Measurements from ENCODE around the gene KIRREL3.

KIRREL3 gene

DNA sequence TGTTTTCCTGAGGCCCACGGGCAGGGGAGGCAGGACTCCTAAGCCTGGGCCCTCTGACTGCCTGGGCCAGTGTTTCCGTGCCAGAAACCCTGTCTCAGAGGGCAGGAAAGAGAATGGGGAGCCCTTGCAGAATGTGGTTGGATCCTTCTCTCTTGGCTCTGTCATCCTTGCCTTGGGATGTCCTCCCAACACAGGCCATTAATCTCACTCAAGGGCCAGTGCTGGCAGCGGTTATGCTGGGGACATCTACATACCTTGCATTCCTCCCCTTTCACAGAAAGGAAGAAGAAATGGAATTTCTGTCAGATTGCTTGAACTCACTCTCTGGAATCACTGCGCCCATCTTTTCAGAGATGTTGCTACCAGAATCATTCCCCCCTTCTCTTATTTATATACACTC, 296.9 kb downstream of the KIRREL3 start:
- no peak for DNase-seq (ENCODE audit: low spot score)

DNA sequence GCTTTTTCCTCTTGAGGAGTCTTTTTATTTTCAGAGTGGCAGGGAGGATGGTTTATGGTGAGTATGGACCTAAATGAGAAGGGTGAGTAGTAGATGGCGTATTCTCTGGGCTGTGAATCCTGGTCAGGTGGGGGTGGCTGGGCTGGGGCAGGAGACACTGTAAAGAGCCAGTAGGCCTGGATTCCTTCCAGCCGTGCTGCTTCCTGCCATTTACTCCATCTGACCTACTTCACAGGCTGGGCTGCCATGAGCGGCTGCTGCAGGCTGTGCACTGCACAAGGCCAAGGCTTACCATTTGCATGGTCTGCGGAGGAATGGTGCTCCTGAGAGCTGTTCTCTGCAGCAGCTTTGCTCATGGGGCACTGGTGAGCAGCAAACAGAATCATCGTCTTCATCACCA, 297.6 kb downstream of the KIRREL3 start:
- DNase-seq (ENCODE audit: low spot score), result no peak

DNA sequence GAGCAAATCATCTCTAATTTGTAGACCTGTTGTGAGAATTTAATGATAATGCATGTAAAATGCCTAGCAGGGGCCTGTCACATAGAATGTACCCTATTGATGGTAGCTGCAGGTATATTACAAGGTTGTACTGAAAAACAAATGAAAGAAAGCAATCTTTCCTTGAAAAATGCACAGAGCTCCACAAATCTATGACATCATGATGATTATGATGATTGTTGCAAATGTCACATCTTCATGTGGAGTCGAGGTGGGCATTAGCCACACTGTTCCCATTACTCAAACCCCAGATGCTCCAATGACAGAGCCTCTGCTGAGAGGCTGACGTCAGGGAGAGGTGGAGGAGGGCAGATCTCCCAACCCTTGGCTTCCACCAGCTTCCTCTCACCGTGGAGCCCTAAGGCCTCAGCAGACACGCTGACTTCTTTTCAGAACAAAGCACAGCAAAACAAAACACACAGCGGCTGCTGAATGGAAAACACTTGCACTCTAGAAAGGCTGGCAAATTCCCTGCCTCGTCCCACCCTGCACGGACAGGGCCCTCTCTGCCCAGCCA, 298.3 kb downstream of the KIRREL3 start:
- no peak for DNase-seq (ENCODE audit: low spot score)

DNA sequence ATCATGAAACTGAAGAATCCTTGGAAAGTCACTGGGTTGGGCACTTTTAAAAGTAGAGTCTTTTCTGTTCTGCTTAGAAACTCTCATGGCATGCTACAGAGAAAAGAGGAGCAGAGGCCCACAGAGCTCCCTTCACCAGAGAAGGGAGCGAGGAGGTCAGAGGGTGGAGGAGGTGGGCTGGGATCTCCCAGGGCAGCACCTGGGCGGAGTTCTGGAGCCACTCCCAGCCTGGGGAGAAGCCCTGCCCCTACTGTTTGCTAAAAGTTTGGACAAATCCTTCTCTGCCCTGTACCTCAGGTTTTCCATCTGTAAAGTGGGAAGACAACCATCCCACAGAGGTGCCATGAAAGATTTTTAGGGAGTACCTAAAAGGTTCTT, 299.1 kb downstream of the KIRREL3 start:
- DNase-seq (ENCODE audit: low spot score), result no peak

DNA sequence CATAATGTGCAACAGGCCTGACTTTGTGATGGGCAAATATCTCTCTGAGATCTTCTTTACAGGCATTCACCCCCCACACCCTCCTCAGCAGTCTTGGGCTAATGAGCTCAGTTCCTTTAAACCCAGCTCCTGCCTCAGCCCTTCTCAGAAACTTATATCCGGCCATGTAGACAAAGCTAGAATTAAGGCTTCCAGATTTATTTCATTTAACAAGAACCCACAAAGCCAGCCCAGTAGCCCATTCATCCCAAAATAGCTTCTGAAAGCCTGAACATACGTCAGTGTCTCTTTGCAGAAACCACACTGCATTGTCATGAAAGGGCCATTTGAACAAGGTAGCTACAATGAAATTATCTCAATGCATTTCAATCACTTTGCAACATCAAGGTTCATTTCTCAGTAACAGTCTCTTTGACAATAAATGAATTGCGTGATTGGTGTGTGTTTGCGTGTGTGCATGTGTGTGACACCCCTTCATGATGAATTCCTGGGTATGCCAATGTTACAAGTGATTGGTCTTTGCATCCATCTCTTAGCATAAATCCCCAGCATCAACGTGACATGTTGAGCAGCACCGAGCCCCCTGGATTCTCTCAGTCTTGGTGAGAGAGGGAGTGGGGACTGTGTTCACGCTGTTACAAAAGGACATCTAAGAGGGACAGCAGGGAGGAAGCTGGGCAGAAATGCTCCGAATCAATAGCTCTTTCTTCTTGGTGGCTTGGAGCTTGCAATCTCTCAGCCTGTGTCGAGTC, 299.6 kb downstream of the KIRREL3 start:
- DNase-seq (ENCODE audit: low spot score), result no peak

DNA sequence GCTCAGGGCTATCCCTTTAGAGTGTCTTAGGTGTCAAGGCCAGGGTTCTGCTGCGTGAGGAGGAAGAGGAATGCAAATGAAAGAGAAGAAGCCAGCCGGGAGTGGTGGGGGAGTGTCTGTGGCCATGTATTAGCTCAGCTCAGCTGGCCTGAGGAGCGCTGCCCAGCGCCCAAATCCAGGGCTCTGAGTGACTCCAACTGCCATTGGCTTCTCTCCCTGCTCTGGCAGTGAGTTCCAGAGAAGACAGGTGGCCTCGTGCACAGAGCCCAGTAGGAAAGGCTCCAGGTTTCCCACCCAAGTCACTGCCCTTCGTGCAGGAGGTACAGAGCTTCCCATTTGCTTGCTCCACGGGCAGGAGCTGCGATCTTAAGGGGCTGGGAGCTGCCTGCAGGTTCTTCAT, 302.0 kb downstream of the KIRREL3 start:
- DNase-seq (ENCODE audit: low spot score), result no peak

DNA sequence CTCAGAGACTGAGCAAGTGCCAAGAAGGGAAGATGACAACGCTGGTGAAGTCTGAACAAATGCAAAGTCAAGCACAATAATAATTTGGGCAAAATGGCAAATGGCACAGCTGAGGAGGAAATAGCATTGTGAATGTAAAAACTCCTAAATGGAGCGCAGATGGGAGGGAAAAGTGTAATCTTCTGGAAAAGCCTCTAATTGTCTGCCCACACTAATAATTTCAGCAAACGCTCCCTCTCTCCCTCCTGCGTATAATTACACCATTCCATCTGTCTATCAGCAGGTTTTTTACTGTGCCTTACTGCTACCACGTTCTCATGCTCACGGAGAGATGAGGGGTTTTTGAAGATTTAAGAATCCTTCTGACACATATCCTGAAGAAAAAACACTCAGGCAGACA, 302.6 kb downstream of the KIRREL3 start:
- DNase-seq (ENCODE audit: low spot score), result no peak

DNA sequence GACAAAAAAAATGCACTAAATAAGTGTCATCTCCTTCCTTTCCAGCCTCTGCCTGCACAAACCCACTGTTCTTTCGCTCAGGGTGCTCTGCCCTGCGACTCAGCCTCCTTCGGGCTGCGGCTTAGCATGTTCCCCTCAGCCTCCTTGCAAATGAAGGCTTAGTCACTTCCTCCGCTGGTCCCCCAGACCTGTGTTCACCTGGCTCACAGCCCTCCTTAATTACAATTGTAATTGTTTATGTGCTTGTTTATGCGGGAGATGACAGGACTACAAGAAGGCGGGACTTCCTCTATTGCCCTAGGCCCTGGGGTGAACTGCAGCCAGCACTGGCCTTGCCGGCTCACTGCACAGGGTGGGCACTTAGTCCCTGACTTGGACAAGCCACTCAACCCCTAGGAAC, 303.6 kb downstream of the KIRREL3 start:
- no peak for DNase-seq (ENCODE audit: low spot score)

DNA sequence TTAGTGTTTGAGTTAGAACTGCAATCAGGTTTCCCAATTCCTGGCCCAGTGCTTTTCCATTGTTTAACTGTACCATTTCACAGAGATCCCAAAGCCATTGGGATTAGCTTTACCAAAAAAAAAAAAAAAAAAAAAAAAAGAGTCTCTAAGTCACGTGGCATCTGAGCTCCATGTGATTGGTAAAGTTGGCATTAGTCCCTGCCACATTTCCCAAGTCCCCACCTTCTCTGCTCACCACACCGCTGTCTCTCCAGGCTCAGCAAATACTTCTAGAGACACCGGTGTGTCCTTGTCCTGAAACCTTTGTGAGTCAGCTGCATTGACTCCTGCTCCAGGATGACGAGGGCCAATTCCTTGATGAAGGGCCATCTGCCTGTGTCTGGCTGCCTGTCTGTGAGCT, 305.3 kb downstream of the KIRREL3 start:
- no peak for DNase-seq (ENCODE audit: low spot score)

DNA sequence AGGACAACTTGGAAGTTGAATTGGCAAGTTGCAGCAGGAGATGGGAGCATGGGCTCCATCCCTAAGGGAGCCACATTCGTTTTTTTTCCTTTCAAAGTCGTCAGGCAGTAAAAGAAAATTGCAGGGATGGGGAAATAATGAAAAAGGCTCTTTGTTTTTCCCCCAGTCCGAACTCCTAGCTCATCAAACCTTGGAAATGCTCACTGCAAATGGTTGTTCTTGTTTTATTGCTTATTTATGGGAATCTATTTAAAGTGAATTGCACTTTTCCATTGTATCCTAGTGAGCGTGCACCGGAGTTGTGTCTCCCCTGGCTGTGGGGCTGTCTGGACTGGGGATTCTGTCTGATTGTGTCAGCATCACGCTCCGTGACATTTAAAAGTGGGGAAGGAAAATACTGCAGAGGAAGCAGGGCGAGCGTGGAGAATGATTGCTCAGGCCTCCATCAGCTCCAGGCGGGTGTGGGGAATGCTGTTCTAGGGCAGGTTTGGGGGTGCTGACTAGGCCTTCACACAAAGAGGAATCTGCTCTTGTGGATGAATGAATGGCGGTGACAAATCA, 306.4 kb downstream of the KIRREL3 start:
- no peak for DNase-seq (ENCODE audit: low spot score)

DNA sequence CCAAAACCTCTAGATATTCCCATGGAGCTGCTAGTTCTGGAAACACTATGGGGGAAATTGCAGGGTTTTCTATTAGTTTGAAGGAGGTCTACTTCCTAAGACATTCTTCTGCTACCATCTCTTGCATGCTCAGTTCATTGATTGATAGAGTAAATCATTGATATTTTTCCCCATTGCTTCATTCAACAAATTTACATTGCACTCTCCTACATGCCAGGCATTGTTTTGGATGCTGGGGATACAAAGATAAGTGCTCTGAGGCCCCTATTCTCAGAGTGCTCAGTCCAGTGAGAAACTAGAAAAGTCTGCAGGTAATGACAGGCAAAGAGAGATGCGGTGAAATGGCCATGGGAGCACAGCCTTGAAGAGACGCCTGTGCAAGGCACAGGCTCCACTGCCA, 313.1 kb downstream of the KIRREL3 start:
- DNase-seq (ENCODE audit: low spot score), result no peak

DNA sequence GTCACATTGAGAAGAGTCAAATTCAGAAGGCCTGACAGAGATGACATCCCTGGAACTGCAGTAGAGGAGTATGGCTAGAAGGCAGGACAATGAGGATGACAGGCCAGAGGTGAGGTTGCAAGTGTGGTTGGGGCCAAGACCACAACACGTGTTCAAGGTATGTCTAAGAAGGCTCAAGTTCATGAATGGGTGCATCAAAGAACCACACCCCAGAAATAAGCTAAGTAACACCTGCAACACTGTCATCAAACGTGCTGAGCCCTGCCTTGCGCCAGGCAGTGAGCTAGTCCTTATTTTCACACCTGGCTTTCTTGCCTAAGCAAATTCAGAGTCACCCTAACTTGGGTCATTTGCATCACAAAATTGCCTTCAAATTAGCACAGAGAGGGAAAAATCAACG, 313.6 kb downstream of the KIRREL3 start:
- no peak for DNase-seq (ENCODE audit: low spot score)

DNA sequence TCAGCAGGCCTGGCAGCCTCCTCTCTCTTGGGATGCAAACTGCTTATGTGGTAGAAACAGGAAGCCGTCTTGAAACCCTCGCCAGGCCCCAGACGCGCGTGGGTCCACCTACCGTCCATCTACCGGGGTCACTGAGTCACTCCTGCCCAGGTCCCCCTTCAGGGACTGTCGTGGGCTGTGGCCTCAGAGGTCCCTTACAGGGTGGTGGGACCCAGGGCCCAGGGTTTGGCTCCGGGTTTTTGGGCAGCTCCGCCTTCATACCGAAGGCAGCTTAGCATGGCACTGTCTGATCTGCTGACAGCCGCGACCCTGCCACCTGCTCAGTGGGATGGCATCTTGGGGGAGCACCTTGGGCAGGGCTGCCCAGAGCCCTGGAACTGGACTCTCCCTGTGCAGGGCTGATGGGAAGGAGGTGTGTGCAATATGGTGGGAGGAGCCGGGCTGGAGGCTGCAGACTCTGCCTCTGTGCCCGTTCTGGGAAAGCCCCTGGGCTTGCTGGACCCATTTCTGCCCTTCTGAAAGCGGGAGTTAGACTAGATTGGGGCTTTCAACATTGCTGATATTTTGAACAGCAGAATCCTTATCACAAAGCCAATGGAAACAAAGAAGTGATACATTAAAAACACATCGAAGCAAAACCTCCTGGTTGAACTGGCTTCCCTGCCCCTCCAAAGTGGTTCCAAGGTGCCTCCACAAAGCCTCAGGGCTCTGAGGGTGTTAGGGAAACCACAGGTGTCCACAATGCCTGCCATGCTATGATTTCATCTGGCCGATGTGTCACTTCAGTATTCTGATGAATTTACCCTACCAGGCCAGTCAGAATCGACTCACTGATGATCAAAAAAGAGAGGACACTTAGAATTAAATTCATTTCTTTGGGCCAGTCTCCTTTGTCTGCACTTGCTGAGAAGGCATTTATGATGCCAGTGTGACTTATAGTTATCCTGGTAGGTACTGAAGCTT, 316.5 kb downstream of the KIRREL3 start:
- no peak for DNase-seq (ENCODE audit: low spot score)

DNA sequence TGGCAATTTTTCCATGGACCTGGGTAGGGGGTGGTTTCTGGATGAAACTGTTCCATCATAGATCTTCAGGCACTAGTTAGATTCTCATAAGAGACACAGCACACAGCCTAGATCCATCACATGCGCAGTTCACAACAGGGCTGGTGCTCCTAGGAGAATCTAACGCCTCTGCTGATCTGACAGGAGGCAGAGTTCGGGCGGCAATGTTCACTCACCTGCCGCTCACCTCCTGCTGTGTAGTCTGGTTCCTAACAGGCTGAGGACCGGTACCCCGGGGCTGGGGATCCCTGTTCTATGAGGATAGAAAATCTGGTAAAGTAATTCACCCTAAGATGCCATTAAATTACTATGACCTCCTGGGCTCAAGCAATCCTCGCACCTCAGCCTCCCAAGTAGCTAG, 318.0 kb downstream of the KIRREL3 start:
- no peak for DNase-seq (ENCODE audit: low spot score)

DNA sequence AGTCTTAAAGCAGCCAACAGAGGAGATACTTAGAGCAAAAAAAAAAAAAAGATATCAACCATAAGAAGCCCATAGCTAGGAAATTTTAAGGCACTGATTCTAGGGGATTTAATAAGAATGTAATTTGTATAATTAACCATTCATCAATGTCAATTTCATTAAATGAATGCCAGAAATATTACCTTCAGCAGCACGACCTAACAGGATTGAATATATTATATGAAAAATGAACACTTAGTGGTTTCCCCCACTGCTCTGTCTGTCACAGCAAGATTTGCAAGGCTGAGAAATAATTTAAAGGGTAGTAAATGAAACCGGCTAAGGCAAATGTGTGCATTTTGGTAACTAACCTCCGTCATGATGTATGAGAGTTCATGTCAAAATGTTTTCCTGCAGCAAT, 319.9 kb downstream of the KIRREL3 start:
- DNase-seq (ENCODE audit: low spot score), result no peak

DNA sequence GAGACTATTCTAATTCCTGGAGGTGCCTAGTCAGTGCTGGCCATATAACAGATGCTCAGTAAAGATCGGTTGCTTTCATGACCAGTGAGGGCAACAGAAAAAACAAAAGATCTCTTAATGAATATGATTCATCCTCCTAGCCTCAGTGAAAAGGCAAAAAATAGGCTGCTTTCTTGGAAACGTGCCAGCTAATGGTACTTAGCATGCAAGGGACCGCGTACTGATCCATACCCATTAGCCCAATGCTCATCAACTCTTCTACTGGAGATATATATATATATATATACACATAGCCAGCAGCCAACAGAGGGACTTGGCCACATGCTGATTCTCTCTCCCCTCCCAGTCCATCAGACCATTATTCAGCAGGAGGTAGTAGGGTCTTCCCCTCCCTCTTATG, 320.4 kb downstream of the KIRREL3 start:
- no peak for DNase-seq (ENCODE audit: low spot score)

DNA sequence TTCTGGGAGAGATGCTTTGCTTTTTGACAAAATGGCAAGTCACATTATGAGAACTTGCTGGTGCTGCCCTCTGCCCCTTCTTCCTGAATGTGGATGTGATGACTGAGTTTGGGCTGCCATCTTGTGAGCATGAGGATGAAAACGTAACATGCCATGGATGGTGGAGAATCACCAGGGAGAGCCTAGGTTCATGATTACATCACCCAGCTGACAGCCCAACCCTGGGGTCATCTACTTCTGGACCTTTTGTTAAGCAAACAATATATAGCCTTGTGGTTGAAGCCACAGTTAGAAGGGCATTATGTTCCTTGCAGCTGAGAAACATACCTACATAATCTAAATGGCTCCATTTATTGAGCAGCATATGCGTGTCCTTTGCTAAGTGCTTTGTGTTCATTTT, 321.5 kb downstream of the KIRREL3 start:
- no peak for DNase-seq (ENCODE audit: low spot score)

DNA sequence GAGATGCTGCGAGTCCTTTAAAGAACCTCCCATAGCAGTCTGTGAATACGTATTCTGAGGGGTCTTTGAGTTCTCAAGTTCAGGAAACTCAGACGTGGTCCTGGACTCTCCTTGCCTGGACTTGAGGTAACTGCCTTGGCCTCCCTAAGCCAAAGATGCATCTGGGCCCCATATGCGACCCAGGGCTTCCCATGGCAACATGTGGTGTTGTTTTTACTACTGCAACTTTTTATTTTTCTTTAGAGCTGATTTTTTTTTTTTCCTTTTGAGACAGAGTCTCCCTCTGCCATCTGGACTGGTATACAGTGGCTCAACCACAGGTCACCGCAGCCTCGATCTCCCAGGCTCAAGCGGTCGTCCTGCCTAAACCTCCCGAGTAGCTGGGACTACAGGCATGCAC, 324.0 kb downstream of the KIRREL3 start:
- no peak for DNase-seq (ENCODE audit: low spot score)

DNA sequence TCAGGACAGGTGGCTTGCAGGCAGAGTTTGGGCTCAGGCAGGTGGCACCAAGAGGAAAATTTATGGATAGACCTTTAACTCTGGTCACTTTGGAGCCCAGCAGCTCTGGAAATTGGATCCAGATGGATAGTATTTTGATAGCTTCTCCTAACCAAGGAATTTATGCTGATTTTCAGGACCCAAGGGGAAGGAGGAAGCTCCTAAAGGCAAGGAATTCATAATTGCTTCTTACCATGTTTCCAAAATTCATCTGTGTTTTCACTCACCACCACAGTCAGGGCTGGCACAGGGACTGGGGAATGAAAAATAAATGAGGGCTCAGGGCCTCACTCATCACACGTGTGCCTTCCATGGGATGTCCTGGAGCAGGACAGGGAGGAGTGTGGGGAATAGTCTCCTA, 327.3 kb downstream of the KIRREL3 start:
- DNase-seq (ENCODE audit: low spot score), result no peak

DNA sequence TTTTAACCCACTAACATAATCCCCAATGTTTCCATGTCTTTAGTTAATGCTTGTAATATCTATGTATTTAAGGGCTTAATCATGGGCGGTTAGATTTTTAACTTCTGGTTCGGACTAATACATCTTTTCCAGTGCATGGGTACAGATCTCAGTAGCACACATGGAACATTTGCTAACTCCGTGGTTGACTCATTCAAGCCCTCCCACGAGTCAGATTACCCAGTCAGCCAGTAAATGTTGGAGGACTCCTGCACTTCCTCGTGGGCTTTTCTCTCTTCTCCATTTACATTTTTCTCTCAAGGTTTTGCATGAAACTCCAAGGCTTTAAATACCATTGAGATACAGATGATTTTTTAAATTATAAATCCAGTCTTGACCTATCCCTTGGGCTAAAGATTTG, 331.2 kb downstream of the KIRREL3 start:
- no peak for DNase-seq (ENCODE audit: low spot score)

DNA sequence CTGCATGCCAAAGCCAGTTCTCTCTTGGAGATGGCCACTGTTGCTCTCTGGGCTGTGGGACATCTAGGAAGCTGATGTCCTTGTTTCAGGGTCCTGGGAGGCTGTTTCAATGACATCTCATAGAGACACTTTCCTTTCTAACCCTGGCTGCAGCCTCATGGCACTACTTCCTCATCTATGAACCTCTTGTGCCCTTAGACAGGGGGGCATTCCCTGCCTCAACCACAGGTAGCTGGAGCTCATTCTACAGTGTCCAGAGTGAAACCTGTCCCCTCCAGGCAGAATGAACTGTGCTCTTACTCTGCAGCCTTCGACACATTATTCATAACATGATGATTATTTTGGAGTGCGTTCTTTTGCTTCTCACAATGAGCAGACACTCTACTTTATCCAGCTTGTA, 335.9 kb downstream of the KIRREL3 start:
- DNase-seq (ENCODE audit: low spot score), result no peak

DNA sequence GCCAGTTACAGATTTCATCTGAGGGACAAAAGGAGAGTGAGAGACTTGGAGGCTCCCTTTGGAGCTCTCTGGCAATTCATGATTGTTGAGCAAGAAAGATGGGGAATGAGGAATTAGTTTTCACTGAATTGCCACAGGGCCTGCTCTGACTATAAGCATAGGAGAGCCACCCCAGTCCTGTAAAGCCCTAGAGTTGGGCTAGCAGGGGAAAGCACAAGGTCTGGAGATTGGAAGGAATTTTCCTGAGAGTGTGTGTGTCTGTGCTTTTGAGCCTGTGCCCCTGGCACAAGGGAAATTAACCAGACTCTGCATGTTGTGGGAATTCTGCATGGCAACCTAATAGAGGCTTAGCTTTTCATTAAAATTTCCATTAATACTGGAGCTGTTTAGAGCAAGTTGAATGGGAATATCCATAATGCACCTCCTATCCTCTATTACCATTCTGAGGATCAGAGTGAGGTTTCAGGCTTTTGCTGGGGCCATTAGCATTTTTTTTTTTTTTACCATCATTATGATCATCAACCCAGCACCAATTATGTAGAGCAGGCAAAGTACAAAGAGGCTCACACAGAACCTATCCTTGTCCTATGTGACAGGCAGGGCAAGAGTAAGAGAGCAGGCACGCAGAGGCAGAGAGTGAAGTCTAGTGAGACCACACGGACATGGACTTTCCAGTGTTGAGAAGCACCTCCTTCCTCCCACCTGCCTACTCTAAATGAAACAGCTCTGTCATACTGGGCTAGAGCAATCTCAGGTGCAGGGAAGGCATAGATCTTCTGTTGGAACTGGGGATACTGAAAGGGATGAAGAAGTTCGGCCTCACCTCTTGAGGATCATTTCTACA, 336.6 kb downstream of the KIRREL3 start:
- DNase-seq (ENCODE audit: low spot score), result no peak

All from activated CD4-positive, alpha-beta T cell treated with anti-CD3 and anti-CD28 coated beads, Interleukin-2, Interleukin-4, amounts not matched to agents 100 ng/mL and 50 ng/mL, durations not matched to agents 16 hours and 8 hours (primary cell).